GM18502 (cell line): ENCODE data around the gene LY86.

Source experiments
- ATAC-seq: cut with Tn5 transposase; IDR thresholded peaks from one replicate; pipeline ENCODE4 v1.9.1; 2021; ENCODE audit warnings: mild to moderate bottlenecking; ENCODE audit not compliant: unreplicated experiment, poor library complexity

The LY86 gene

GRCh38 chr6:6676910-6677441, 88.5 kb downstream of the LY86 start:
- no peak for ATAC-seq

- ATAC-seq: no peak
Observed at GRCh38 chr6:6678185-6678671, 89.7 kb downstream of the LY86 start.

GRCh38 chr6:6678811-6679210, 90.3 kb downstream of the LY86 start:
- no peak for ATAC-seq

GRCh38 chr6:6679633-6680032, 91.1 kb downstream of the LY86 start:
- no peak for ATAC-seq

- ATAC-seq: no peak
Observed at GRCh38 chr6:6680526-6680925, 92.0 kb downstream of the LY86 start.

- no peak for ATAC-seq
Observed at GRCh38 chr6:6681075-6681849, 92.7 kb downstream of the LY86 start.

GRCh38 chr6:6682225-6682624, 93.7 kb downstream of the LY86 start:
- ATAC-seq: no peak

- peak; percentile 94 for ATAC-seq
Observed at GRCh38 chr6:6683969-6684833, 95.7 kb downstream of the LY86 start.

- no peak for ATAC-seq
Observed at GRCh38 chr6:6685249-6686040, 96.9 kb downstream of the LY86 start.

GRCh38 chr6:6686176-6686575, 97.7 kb downstream of the LY86 start:
- ATAC-seq: no peak

GRCh38 chr6:6686748-6687601, 98.5 kb downstream of the LY86 start:
- ATAC-seq: no peak

GRCh38 chr6:6688283-6688682, 99.8 kb downstream of the LY86 start:
- ATAC-seq: no peak

GRCh38 chr6:6688951-6689350, 100.4 kb downstream of the LY86 start:
- no peak for ATAC-seq

- ATAC-seq: no peak
Observed at GRCh38 chr6:6689400-6690143, 101.1 kb downstream of the LY86 start.

- ATAC-seq: no peak
Observed at GRCh38 chr6:6690144-6690483, 101.6 kb downstream of the LY86 start.

- ATAC-seq: no peak
Observed at GRCh38 chr6:6694368-6694780, 105.9 kb downstream of the LY86 start.

GRCh38 chr6:6694825-6695624, 106.5 kb downstream of the LY86 start:
- ATAC-seq: no peak

GRCh38 chr6:6695625-6696276, 107.2 kb downstream of the LY86 start:
- ATAC-seq: no peak
